ENCODE data around the gene UBA52. TPM values are rescaled to one million over a fixed set of nuclear protein-coding genes. Genes with fewer than 3 reads are reported as not detected.

The UBA52 gene
- total and polyA plus RNA-seq, 2 experiments from 2014 or later, result 627 to 1,301 TPM

DNA sequence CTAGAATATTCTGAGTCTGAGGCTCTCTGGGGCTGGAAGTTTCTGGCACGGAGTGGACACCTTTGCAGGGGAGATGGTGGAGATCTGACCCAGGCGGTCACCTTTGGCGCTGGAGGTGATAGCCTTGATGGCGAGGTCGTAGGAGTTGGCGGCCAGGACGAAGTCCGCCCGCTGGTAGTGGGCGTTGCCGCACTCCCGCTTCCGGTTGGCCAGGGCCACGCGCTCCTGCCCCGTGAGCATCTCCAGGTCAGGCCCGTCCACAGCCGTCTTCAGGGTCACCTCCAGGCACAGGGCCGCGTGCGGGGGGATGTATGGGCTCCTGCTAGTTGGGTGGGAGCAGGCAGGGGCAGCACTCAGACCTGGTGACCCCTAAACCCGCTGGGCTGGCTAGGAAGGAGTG is 33.5 kb upstream of the UBA52 start:
- no peak overlapping the region for H3K27ac Mint-ChIP-seq
- Histone ChIP-seq H3K9me2 (ENCODE audit: insufficient read depth) (no peaks in the 10 kb centered on the region), H3K27ac (ENCODE audit: low read depth) (no peak overlapping the region), H3K36me3 (ENCODE audit: insufficient read depth) (peaks cover 19% of the 10 kb centered on the region), H4K20me1 (replicated peaks; ENCODE audit: insufficient read depth) (no peaks in the 10 kb centered on the region; the same call in 1 of the 2 replicates), H2AFZ (no peak overlapping the region), H3K4me2 (no peak overlapping the region), H3K4me3 (no peak overlapping the region), H3K27me3 (ENCODE audit: insufficient read depth) (no peaks in the 10 kb centered on the region), H3F3A (replicated peaks; ENCODE audit: low read depth) (peaks cover 19% of the 10 kb centered on the region), H3K79me2 (replicated peaks; ENCODE audit: insufficient read depth) (peaks cover 9% of the 10 kb centered on the region), H3K4me1 (ENCODE audit: insufficient read depth) (no peaks in the 10 kb centered on the region)
- H3K4me1 Mint-ChIP-seq, result peaks cover 3% of the 10 kb centered on the region; the same call in 1 of the 3 replicates
- H3K4me3 Mint-ChIP-seq, result no peak overlapping the region
- no peak for ATAC-seq
- TF ChIP-seq EZH2 (IDR thresholded peaks at IDR 0.05; ENCODE audit: low read depth, unreplicated experiment), result no peak
- no peak for TF ChIP-seq ZNF331 (CRISPR knock-in tag; IDR thresholded peaks at IDR 0.05; ENCODE audit: low read depth)
- TF ChIP-seq JUNB (IDR thresholded peaks at IDR 0.05; ENCODE audit: unreplicated experiment), result no peak
- TF ChIP-seq, protein P1, sequence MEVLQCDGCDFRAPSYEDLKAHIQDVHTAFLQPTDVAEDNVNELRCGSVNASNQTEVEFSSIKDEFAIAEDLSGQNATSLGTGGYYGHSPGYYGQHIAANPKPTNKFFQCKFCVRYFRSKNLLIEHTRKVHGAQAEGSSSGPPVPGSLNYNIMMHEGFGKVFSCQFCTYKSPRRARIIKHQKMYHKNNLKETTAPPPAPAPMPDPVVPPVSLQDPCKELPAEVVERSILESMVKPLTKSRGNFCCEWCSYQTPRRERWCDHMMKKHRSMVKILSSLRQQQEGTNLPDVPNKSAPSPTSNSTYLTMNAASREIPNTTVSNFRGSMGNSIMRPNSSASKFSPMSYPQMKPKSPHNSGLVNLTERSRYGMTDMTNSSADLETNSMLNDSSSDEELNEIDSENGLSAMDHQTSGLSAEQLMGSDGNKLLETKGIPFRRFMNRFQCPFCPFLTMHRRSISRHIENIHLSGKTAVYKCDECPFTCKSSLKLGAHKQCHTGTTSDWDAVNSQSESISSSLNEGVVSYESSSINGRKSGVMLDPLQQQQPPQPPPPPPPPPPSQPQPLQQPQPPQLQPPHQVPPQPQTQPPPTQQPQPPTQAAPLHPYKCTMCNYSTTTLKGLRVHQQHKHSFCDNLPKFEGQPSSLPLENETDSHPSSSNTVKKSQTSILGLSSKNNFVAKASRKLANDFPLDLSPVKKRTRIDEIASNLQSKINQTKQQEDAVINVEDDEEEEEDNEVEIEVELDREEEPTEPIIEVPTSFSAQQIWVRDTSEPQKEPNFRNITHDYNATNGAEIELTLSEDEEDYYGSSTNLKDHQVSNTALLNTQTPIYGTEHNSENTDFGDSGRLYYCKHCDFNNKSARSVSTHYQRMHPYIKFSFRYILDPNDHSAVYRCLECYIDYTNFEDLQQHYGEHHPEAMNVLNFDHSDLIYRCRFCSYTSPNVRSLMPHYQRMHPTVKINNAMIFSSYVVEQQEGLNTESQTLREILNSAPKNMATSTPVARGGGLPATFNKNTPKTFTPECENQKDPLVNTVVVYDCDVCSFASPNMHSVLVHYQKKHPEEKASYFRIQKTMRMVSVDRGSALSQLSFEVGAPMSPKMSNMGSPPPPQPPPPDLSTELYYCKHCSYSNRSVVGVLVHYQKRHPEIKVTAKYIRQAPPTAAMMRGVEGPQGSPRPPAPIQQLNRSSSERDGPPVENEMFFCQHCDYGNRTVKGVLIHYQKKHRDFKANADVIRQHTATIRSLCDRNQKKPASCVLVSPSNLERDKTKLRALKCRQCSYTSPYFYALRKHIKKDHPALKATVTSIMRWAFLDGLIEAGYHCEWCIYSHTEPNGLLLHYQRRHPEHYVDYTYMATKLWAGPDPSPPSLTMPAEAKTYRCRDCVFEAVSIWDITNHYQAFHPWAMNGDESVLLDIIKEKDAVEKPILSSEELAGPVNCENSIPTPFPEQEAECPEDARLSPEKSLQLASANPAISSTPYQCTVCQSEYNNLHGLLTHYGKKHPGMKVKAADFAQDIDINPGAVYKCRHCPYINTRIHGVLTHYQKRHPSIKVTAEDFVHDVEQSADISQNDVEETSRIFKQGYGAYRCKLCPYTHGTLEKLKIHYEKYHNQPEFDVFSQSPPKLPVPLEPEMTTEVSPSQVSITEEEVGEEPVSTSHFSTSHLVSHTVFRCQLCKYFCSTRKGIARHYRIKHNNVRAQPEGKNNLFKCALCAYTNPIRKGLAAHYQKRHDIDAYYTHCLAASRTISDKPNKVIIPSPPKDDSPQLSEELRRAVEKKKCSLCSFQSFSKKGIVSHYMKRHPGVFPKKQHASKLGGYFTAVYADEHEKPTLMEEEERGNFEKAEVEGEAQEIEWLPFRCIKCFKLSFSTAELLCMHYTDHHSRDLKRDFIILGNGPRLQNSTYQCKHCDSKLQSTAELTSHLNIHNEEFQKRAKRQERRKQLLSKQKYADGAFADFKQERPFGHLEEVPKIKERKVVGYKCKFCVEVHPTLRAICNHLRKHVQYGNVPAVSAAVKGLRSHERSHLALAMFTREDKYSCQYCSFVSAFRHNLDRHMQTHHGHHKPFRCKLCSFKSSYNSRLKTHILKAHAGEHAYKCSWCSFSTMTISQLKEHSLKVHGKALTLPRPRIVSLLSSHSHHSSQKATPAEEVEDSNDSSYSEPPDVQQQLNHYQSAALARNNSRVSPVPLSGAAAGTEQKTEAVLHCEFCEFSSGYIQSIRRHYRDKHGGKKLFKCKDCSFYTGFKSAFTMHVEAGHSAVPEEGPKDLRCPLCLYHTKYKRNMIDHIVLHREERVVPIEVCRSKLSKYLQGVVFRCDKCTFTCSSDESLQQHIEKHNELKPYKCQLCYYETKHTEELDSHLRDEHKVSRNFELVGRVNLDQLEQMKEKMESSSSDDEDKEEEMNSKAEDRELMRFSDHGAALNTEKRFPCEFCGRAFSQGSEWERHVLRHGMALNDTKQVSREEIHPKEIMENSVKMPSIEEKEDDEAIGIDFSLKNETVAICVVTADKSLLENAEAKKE (CRISPR knock-in tag; IDR thresholded peaks at IDR 0.05), result no peak
- no peak for TF ChIP-seq ZNF114 (CRISPR knock-in tag; IDR thresholded peaks at IDR 0.05)
- TF ChIP-seq, protein P2, sequence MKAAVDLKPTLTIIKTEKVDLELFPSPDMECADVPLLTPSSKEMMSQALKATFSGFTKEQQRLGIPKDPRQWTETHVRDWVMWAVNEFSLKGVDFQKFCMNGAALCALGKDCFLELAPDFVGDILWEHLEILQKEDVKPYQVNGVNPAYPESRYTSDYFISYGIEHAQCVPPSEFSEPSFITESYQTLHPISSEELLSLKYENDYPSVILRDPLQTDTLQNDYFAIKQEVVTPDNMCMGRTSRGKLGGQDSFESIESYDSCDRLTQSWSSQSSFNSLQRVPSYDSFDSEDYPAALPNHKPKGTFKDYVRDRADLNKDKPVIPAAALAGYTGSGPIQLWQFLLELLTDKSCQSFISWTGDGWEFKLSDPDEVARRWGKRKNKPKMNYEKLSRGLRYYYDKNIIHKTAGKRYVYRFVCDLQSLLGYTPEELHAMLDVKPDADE (IDR thresholded peaks at IDR 0.05), result no peak
- H3K36me3 Mint-ChIP-seq (ENCODE audit: low read depth), result peaks cover 73% of the 10 kb centered on the region
- no peaks in the 10 kb centered on the region; the same call in 2 of the 3 replicates for H3K9me3 Mint-ChIP-seq
- no peak for DNase-seq (ENCODE audit: low spot score)
- peaks cover 7% of the 10 kb centered on the region for H3K27me3 Mint-ChIP-seq (ENCODE audit: insufficient read depth, low read depth, poor library complexity)
